Brain microvascular endothelial cell (primary cell): ENCODE measurements around the gene HPCA.

ENCODE experiments used
- DNase-seq: peaks from one replicate; pipeline ENCODE4 v3.0.0-alpha.2; 2020
- H3K27ac ChIP-seq: fragments of 250-450 bp; sonication (Bioruptor Pico); 2 replicates; pipeline ENCODE4 v1.5.1; 2020; ENCODE audit warnings: mild to moderate bottlenecking, moderate library complexity
- H3K27me3 ChIP-seq: fragments of 250-450 bp; sonication (Bioruptor Pico); replicated peaks from 2 replicates; pipeline ENCODE4 v1.5.1; 2020; ENCODE audit warnings: mild to moderate bottlenecking
- H3K36me3 ChIP-seq: fragments of 250-450 bp; sonication (Bioruptor Pico); replicated peaks from 2 replicates; pipeline ENCODE4 v1.5.1; 2020; ENCODE audit warnings: mild to moderate bottlenecking
- H3K4me3 ChIP-seq: 2 replicates; pipeline ENCODE4 v1.5.1; 2011; ENCODE audit warnings: low read depth, mild to moderate bottlenecking, control low read depth, low read length, moderate library complexity
- in situ Hi-C: cut with HindIII; loops from 2 replicates; pipeline ENCODE4 v1.10.0; 2017; ENCODE audit warnings: low sequenced_read_pairs, low pct_ligation_motif_present
- TF ChIP-seq, protein P1 (sequence below): IDR thresholded peaks from 2 replicates; pipeline ENCODE4 v1.5.1; 2011; ENCODE audit warnings: low read depth, mild to moderate bottlenecking, moderate library complexity, low read length, control low read depth, inconsistent platforms; ENCODE audit errors: missing control alignments

Gene HPCA

GRCh38 chr1:32884726-32885125, 1.6 kb upstream of the HPCA start:
- TF ChIP-seq, protein P1, sequence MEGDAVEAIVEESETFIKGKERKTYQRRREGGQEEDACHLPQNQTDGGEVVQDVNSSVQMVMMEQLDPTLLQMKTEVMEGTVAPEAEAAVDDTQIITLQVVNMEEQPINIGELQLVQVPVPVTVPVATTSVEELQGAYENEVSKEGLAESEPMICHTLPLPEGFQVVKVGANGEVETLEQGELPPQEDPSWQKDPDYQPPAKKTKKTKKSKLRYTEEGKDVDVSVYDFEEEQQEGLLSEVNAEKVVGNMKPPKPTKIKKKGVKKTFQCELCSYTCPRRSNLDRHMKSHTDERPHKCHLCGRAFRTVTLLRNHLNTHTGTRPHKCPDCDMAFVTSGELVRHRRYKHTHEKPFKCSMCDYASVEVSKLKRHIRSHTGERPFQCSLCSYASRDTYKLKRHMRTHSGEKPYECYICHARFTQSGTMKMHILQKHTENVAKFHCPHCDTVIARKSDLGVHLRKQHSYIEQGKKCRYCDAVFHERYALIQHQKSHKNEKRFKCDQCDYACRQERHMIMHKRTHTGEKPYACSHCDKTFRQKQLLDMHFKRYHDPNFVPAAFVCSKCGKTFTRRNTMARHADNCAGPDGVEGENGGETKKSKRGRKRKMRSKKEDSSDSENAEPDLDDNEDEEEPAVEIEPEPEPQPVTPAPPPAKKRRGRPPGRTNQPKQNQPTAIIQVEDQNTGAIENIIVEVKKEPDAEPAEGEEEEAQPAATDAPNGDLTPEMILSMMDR, result no peak
- no peaks in the 10 kb centered on the region for H3K36me3 ChIP-seq
- H3K27ac ChIP-seq, result no peak overlapping the region
- no peak for DNase-seq
- in situ Hi-C loops, result no loop called here
- no peak overlapping the region for H3K4me3 ChIP-seq
- H3K27me3 ChIP-seq, result peaks cover 21% of the 10 kb centered on the region

GRCh38 chr1:32885676-32886003, 651 bp upstream of the HPCA start:
- Histone ChIP-seq H3K27me3 (peaks cover 25% of the 10 kb centered on the region), H3K4me3 (no peak overlapping the region), H3K36me3 (no peaks in the 10 kb centered on the region), H3K27ac (no peak overlapping the region)
- DNase-seq, result no peak
- in situ Hi-C loops, result no loop called here
- TF ChIP-seq, protein P1, result no peak

DNA sequence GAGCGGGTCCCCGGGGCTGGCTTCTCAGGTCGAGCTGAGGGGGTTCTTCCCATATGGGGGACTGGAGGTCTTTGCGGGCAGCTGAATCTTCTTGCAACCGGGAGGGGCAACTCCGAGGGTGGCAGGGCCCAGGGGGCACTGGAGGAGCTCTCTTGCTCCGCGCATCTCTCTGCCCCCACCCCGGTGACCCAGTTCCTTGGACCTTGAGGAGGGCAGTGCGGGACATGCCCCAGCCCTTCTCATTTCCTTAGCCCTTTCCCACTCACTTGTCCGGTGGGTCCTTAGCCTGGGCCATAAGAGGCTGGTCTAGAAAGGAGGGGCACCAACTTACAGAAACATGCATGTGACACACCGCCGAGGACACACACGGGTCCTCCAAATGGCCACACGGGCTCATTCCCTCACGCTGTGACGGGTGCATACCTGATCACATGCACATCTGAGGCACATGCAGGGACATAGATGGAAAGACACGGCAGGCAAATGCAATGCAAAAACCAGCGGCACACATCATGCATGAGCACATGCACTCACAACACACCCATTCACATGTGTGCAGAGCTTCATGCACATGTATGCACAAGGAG, 630 bp downstream of the HPCA start:
- no peaks in the 10 kb centered on the region for H3K36me3 ChIP-seq
- no peak for DNase-seq
- H3K27ac ChIP-seq, result no peak overlapping the region
- H3K27me3 ChIP-seq, result peaks cover 35% of the 10 kb centered on the region
- no peak overlapping the region for H3K4me3 ChIP-seq
- TF ChIP-seq, protein P1, result no peak
- in situ Hi-C loops, result no loop called here

DNA sequence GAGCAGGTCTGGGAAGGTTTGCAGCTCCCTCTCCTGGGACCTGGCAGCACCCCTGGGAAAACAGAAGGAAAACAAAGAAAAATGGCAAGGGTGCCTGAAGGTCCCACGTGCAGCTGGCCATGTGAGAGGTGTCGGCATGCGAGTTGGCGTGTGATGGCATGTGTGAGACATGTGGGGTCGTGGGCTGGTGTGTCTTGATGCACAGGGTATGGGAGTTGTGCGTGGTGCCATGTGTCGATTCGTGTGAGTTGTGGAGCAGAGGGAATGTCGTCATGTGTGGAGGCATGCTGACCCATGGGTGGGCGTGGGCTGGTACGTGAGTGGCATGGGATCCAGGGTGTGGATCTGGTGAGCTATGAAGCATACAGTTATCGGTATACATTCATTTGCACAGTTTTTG, 1.3 kb downstream of the HPCA start:
- peaks cover 42% of the 10 kb centered on the region for H3K27me3 ChIP-seq

GRCh38 chr1:32888134-32888533, 1.8 kb downstream of the HPCA start:
- Histone ChIP-seq H3K4me3 (no peak overlapping the region), H3K36me3 (no peaks in the 10 kb centered on the region), H3K27me3 (peaks cover 43% of the 10 kb centered on the region), H3K27ac (no peak overlapping the region)
- no peak for DNase-seq
- TF ChIP-seq, protein P1, result no peak
- in situ Hi-C loops, result no loop called here

More for the DNA sequence above, 1.3 kb downstream of the HPCA start:
- H3K27ac ChIP-seq, result no peak overlapping the region
- in situ Hi-C loops, result no loop called here
- H3K4me3 ChIP-seq, result no peak overlapping the region
- H3K36me3 ChIP-seq, result no peaks in the 10 kb centered on the region
- no peak for DNase-seq
- TF ChIP-seq, protein P1, result no peak

- TF ChIP-seq, protein P1, result no peak
- DNase-seq, result no peak
- H3K27ac ChIP-seq, result no peak overlapping the region
- H3K27me3 ChIP-seq, result peaks cover 43% of the 10 kb centered on the region
- H3K4me3 ChIP-seq, result no peak overlapping the region
- in situ Hi-C loops, result no loop called here
- no peaks in the 10 kb centered on the region for H3K36me3 ChIP-seq
Measured at GRCh38 chr1:32888677-32889420, 2.6 kb downstream of the HPCA start.
